GM23338 (cell line): ENCODE measurements around the gene PPP4R1. TPM values are rescaled to one million over a fixed set of nuclear protein-coding genes. Genes with fewer than 3 reads are reported as not detected.

Experiments
- ATAC-seq: fragments of 200-7000 bp; cut with Tn5 transposase; 3 replicates; pipeline ENCODE4 v1.9.1; 2020
- DNase-seq: peaks from one replicate; pipeline ENCODE4 v3.0.0-alpha.2; 2015; ENCODE audit warnings: low spot score
- H2AFZ ChIP-seq: fragments of 200-600 bp; sonication (generic); 2 replicates; pipeline ENCODE4 v1.8.0; 2016; ENCODE audit warnings: antibody characterized with exemption, mild to moderate bottlenecking, moderate library complexity
- H3F3A ChIP-seq: fragments of 200-600 bp; sonication (generic); replicated peaks from 2 replicates; pipeline ENCODE4 v1.8.0; 2017; ENCODE audit warnings: antibody characterized with exemption, mixed run types, low read depth
- H3K27ac ChIP-seq: fragments of 200-600 bp; sonication (generic); 2 replicates; pipeline ENCODE4 v1.6.1; 2016; ENCODE audit warnings: low read depth
- H3K27me3 ChIP-seq: fragments of 200-600 bp; sonication (generic); 2 replicates; pipeline ENCODE4 v1.8.0; 2016; ENCODE audit warnings: mild to moderate bottlenecking, mixed run types, moderate library complexity; ENCODE audit not compliant: insufficient read depth
- H3K36me3 ChIP-seq: fragments of 200-600 bp; sonication (generic); 2 replicates; pipeline ENCODE4 v1.8.0; 2016; ENCODE audit warnings: mild to moderate bottlenecking; ENCODE audit not compliant: insufficient read depth
- H3K4me1 ChIP-seq: fragments of 200-600 bp; sonication (generic); 2 replicates; pipeline ENCODE4 v1.8.0; 2016; ENCODE audit warnings: mild to moderate bottlenecking, moderate library complexity; ENCODE audit not compliant: insufficient read depth
- H3K4me2 ChIP-seq: fragments of 200-600 bp; sonication (generic); 2 replicates; pipeline ENCODE4 v1.7.1; 2017; ENCODE audit warnings: mixed run types
- H3K4me3 ChIP-seq: fragments of 200-600 bp; sonication (generic); 2 replicates; pipeline ENCODE4 v1.6.1; 2016; ENCODE audit warnings: mixed run types
- H3K79me2 ChIP-seq: fragments of 200-600 bp; sonication (generic); replicated peaks from 2 replicates; pipeline ENCODE4 v1.8.0; 2017; ENCODE audit warnings: mild to moderate bottlenecking; ENCODE audit not compliant: insufficient read depth
- H3K9me2 ChIP-seq: fragments of 200-600 bp; sonication (generic); 2 replicates; pipeline ENCODE4 v1.8.0; 2017; ENCODE audit not compliant: insufficient read depth
- H4K20me1 ChIP-seq: fragments of 200-600 bp; sonication (generic); replicated peaks from 2 replicates; pipeline ENCODE4 v1.8.0; 2017; ENCODE audit warnings: mild to moderate bottlenecking; ENCODE audit not compliant: insufficient read depth
- H3K27ac Mint-ChIP-seq: 2 replicates; pipeline ENCODE4 v1.8.0; 2020; ENCODE audit warnings: inconsistent platforms, mild to moderate bottlenecking, moderate library complexity, mixed read lengths
- H3K27me3 Mint-ChIP-seq: 3 replicates; pipeline ENCODE4 v1.8.0; 2022; ENCODE audit warnings: low read depth, mild to moderate bottlenecking, moderate library complexity, mixed read lengths, inconsistent platforms; ENCODE audit not compliant: insufficient read depth, poor library complexity
- H3K36me3 Mint-ChIP-seq: 3 replicates; pipeline ENCODE4 v1.8.0; 2021; ENCODE audit warnings: low read depth, mild to moderate bottlenecking, inconsistent platforms, moderate library complexity, mixed read lengths
- H3K4me1 Mint-ChIP-seq: 3 replicates; pipeline ENCODE4 v1.8.0; 2020; ENCODE audit warnings: mild to moderate bottlenecking, inconsistent platforms, mixed read lengths
- H3K4me3 Mint-ChIP-seq: 3 replicates; pipeline ENCODE4 v1.8.0; 2021; ENCODE audit warnings: moderate library complexity, mild to moderate bottlenecking, inconsistent platforms, mixed read lengths
- H3K9me3 Mint-ChIP-seq: 3 replicates; pipeline ENCODE4 v1.8.0; 2020; ENCODE audit warnings: moderate library complexity, mild to moderate bottlenecking, inconsistent platforms, mixed read lengths
- CREB1 ChIP-seq: fragments of 250-450 bp; sonication (Bioruptor Pico); IDR thresholded peaks from 2 replicates; pipeline ENCODE4 v1.5.0; 2020; ENCODE audit warnings: low read depth, mild to moderate bottlenecking, moderate library complexity
- CTCF ChIP-seq, 2 experiments: fragments of 200-600 bp in 1 of 2; sonication (generic) in 1 of 2; conservative IDR thresholded peaks; 2 replicates each; pipeline versions ENCODE4 v1.5.1 to v1.6.1; 2016 to 2017; ENCODE audit warnings: antibody characterized with exemption in 2 of 2, low read depth in 2 of 2, mild to moderate bottlenecking in 2 of 2, moderate library complexity in 1 of 2
- ETS1 ChIP-seq: IDR thresholded peaks from 2 replicates; pipeline ENCODE4 v1.6.1; 2016; ENCODE audit warnings: antibody characterized with exemption
- EZH2 ChIP-seq: fragments of 200-600 bp; sonication (generic); IDR thresholded peaks from one replicate; pipeline ENCODE4 v1.8.0; 2017; ENCODE audit warnings: antibody characterized with exemption, mild to moderate bottlenecking, low read depth; ENCODE audit not compliant: unreplicated experiment
- EZH2phosphoT487 ChIP-seq: fragments of 200-600 bp; sonication (generic); IDR thresholded peaks from one replicate; pipeline ENCODE4 v1.8.1; 2018; ENCODE audit warnings: antibody characterized with exemption; ENCODE audit not compliant: unreplicated experiment
- JUNB ChIP-seq: IDR thresholded peaks from one replicate; pipeline ENCODE4 v1.6.1; 2016; ENCODE audit warnings: antibody characterized with exemption; ENCODE audit not compliant: unreplicated experiment
- NANOG ChIP-seq: IDR thresholded peaks from 2 replicates; pipeline ENCODE4 v1.6.1; 2016; ENCODE audit warnings: antibody characterized with exemption, borderline replicate concordance
- POLR2AphosphoS5 ChIP-seq: IDR thresholded peaks from 2 replicates; pipeline ENCODE4 v1.6.1; 2016; ENCODE audit warnings: antibody characterized with exemption, low read depth
- REST ChIP-seq: IDR thresholded peaks from one replicate; pipeline ENCODE4 v1.6.1; 2018; ENCODE audit warnings: antibody characterized with exemption; ENCODE audit not compliant: unreplicated experiment
- STAT1 ChIP-seq: IDR thresholded peaks from one replicate; pipeline ENCODE4 v1.6.1; 2016; ENCODE audit warnings: antibody characterized with exemption; ENCODE audit not compliant: unreplicated experiment
- ZNF114 ChIP-seq: fragments of 250-450 bp; sonication (Bioruptor Pico); IDR thresholded peaks from 2 replicates; pipeline ENCODE4 v1.5.0; 2020; ENCODE audit warnings: mild to moderate bottlenecking, moderate library complexity
- polyA plus RNA-seq: library from polyadenylated mRNA; unstranded; fragments of >200 nt; fragmentation: Nextera tagmentation; extraction: Ambion mirVana; gene quantifications from 2 replicates; pipeline ENCODE4 v1.2.1, GENCODE V29; 2016
- total RNA-seq: library from RNA; depleted of rRNA; stranded (reverse); fragments of >200 nt; shearing (Covaris generic); gene quantifications from 2 replicates; pipeline ENCODE4 v1.2.3, GENCODE V29; 2014

Gene PPP4R1
- total and polyA plus RNA-seq, 2 experiments from 2014 or later, result 18.1 to 79.4 TPM

- TF ChIP-seq ETS1 (no peak), STAT1 (no peak), REST (no peak), JUNB (no peak), EZH2 (no peak), POLR2AphosphoS5 (no peak), CREB1 (no peak), ZNF114 (CRISPR knock-in tag) (no peak), CTCF (conservative IDR thresholded peaks at IDR 0.05; ENCODE audit: low read depth in 2 of 2) (no peak), EZH2phosphoT487 (no peak), NANOG (no peak)
- H3K4me3 ChIP-seq, result no peak overlapping the region
- H2AFZ ChIP-seq, result no peak overlapping the region
- DNase-seq, result no peak
- H3K4me1 ChIP-seq, result no peaks in the 10 kb centered on the region
- Mint-ChIP-seq H3K4me3 (no peak overlapping the region), H3K27ac (no peak overlapping the region), H3K27me3 (no peaks in the 10 kb centered on the region), H3K9me3 (no peaks in the 10 kb centered on the region), H3K36me3 (peaks cover 48% of the 10 kb centered on the region), H3K4me1 (no peaks in the 10 kb centered on the region)
- H3F3A ChIP-seq, result no peaks in the 10 kb centered on the region
- no peaks in the 10 kb centered on the region for H3K9me2 ChIP-seq
- no peak overlapping the region for H3K4me2 ChIP-seq
- H3K79me2 ChIP-seq, result no peaks in the 10 kb centered on the region
- no peak overlapping the region for H3K27ac ChIP-seq
- no peak for ATAC-seq
- H4K20me1 ChIP-seq, result no peaks in the 10 kb centered on the region; the same call in 1 of the 2 replicates
- H3K27me3 ChIP-seq, result no peaks in the 10 kb centered on the region
- H3K36me3 ChIP-seq, result peaks cover 12% of the 10 kb centered on the region; the same call in 1 of the 2 replicates
These were observed 27.5 kb downstream of the PPP4R1 start for GRCh38 chr18:9586814-9587213.
